Stimulated activated CD8-positive, alpha-beta memory T cell treated with anti-CD3 and anti-CD28 coated beads, Interleukin-15, amount 100 ng/mL, for 4 hours (primary cell): ENCODE results near the gene REM2.

Experiments
- DNase-seq, 2 donors: peaks; one replicate each; pipeline ENCODE4 v3.0.0-alpha.2; 2020; ENCODE audit warnings: low read depth in 2 of 2

Gene REM2

DNA sequence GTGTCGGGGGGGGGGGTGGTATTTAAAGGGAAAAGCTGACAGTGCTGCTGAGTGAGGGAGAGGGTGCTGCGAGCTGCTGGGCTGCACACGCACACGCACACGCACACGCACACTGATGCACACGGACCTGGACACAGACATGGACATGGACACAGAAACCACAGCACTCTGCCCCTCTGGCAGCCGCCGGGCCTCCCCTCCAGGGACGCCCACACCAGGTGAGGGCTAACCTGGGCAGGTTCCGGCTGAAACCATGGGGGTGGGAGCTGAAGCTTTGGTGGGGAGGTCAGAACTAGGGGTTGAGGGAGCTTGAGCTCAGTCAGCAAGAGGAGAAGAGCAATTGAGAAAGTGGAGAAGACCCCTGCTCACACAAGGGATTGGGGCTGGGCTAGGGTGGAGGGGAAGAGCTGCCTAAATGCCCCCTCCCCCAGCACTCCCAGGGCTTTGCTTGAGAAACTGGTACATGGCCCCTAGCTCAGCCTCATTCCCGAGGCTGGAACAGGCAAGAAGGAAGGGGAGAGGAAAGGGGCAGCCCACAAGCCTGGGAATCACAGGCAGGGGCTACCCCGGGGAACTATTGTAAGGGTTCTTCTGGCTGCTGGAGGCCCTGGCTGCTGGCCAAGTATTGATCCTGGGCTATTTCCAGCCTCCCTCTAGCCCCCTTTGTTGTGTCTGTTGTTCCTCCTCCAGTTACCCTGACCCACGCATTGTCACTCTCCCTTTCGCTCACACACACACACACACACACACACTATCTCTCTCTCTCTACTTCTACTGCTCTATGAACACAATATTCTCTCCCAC lies at the start of gene REM2:
Gene REM2, plus strand, starts transcription at position 50 of the 804 bp plus-strand sequence. Its CDS starts 66 bp downstream, at position 116.
- DNase-seq, result no peak

DNA sequence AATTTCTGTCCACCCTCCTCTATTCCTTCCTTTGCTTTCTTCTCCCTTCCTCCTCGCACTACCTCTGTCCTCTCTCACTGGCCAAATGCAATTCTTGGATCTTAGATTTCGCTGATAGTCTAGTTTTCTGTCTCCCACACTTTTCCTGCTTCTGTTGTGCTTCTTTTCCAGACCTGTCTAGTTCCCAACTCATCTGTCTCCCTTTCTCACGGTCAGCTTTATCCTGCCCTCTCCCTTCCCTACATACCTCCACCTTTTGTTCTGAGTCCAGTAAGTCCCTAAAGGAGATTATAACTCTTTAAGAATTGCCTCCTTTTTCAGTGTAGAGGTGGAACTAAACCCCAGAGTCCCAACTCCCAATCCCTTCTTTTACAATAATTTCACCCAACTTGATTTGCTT lies 47.5 kb upstream of the REM2 start:
- DNase-seq, result no peak

DNA sequence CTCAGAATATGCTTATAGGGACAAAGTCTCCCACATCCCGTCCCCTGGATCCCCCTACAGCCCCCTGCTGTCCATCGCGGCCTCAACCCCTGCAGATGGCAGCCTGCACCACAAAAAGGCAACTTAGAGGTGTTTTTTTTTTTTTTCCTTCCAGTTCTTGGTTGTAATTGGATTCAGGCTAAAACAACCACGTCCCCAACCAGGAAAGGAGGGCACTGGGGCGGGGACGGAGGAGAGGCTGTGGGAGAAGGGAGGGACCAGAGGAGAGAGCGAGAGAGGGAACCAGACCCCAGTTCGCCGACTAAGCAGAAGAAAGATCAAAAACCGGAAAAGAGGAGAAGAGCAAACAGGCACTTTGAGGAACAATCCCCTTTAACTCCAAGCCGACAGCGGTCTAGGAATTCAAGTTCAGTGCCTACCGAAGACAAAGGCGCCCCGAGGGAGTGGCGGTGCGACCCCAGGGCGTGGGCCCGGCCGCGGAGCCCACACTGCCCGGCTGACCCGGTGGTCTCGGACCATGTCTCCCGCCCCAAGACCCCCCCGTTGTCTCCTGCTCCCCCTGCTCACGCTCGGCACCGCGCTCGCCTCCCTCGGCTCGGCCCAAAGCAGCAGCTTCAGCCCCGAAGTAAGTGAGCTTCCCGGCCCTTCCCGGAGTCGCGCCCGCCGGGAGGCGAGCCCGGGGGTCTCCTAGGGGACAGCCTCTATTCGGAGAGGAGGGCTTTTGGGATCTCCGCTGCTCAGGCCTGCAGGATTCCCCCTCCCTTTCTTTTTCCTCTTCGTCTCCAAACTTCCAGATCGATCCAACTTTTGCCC lies 46.5 kb upstream of the REM2 start, which contains the start of gene MMP14:
Gene MMP14, plus strand, starts transcription at position 285 of the 813 bp plus-strand sequence. Its CDS starts 233 bp downstream, at position 518.
- no peak for DNase-seq

DNA sequence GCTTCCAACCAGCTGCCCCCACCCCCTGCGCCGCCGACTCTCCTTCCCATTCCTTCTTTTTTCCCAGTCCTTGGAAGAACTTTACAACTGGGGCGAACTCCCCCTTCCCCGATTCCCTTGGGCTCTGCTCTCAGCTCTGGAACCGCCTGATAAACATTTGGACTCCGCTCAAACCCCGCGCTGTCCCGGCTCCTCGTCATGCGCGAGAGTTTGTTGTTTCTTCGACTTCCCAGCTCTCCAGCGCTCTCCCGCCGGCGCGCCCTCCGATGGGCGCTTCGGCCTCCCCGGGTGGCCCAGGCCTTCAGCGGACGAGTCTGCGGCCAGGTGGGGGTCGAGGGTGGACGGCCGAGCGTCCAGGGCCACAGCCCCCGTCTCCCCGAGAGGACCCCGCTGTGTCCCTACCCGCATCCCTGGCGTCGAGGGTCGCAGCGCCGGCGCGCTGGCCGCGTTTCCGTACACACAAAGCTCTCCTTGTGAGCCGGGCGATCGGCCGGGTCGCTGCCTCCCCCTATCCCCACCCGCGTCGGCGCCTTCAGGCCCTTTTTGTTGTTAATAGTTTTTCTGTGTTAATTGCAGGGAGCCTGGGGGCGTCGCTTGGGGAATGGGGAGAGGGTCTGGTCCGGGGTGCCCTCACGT lies 45.8 kb upstream of the REM2 start:
- no peak for DNase-seq

DNA sequence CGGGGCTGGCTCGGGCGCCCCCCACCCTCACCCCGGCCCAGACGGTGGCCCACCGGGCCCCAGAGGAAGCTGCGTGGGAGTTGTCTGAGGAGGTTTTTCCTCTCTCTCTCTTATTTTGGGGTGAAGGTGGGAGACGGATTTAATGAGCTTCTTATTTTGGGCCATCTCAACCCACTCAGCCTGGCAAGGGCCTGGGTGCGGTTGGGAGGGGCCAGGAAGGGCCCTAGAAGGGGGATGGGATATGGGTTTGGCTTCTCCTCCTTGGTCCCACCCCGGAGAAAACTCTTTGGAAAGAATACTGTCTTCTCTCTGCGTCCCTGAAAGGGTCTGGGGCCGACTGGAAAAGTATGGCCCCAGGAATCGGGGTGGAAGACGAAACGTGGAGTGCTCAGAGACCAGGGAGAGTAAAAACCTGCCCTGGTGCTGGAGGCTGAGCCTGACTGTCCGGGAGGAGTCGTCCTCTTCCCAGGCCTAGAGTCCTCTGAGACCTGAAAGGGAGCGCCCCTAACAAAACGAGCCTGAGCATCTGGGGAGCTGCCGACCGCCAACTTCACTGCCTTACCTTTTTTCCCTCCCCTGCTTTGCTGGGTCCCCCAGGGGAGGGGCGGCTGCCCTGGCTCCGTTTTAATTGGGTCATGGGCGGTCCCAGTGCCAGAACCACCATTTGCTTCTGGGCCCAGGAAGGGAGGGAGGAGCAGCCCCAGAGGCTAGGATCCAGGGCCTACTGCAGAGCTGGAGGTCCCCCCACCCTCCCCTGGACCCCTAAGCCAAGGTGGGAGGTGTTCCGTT lies 45.1 kb upstream of the REM2 start:
- DNase-seq, result no peak

GRCh38 chr14:22838631-22839041 lies 44.4 kb upstream of the REM2 start:
- no peak for DNase-seq

DNA sequence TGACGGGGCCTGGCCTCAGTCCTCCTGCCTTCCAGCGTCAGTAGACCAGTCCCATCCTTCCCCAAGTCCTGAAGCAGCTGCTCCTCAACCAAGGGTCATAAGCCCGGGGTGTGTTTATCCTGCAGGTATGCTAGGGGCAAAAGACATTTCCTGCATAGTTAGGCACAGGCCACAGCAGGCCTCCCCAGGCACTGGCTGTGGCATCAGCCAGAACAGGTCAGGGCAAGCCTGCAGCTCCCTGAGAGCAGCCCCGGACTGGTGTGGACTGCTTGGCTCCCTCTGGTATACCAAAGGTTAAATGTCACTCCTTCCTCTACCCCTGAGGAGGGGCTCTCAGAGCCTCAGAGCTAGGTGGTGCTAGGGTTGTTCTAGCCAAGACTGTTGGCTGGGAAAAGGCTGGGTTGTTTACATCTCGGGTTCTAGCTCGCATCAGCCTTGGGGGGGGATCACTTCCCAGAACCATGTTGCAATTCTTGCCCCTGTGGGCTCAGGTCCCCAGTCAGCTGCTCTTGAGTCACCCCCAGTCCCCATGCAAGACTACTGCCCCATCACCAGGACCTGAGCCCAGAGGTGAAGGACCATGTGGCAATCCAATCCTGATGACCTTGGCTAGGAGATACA lies 43.8 kb upstream of the REM2 start:
- DNase-seq, result no peak

DNA sequence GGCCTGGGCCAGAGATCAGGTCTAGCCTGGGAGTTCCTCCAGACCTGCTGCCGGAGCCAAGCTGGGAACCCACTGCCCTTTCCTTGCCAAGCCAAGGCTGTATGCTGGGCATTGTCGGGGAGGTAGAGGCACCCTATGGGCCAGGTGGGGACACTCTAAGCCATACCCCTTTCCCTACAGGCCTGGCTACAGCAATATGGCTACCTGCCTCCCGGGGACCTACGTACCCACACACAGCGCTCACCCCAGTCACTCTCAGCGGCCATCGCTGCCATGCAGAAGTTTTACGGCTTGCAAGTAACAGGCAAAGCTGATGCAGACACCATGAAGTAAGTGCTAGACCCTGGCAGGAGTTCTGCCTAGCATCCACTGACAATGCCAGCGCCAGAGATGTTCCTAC lies 41.7 kb upstream of the REM2 start:
- DNase-seq, result no peak

GRCh38 chr14:22841769-22842168 lies 41.3 kb upstream of the REM2 start:
- no peak for DNase-seq

GRCh38 chr14:22842211-22843122 lies 40.6 kb upstream of the REM2 start:
- no peak for DNase-seq

DNA sequence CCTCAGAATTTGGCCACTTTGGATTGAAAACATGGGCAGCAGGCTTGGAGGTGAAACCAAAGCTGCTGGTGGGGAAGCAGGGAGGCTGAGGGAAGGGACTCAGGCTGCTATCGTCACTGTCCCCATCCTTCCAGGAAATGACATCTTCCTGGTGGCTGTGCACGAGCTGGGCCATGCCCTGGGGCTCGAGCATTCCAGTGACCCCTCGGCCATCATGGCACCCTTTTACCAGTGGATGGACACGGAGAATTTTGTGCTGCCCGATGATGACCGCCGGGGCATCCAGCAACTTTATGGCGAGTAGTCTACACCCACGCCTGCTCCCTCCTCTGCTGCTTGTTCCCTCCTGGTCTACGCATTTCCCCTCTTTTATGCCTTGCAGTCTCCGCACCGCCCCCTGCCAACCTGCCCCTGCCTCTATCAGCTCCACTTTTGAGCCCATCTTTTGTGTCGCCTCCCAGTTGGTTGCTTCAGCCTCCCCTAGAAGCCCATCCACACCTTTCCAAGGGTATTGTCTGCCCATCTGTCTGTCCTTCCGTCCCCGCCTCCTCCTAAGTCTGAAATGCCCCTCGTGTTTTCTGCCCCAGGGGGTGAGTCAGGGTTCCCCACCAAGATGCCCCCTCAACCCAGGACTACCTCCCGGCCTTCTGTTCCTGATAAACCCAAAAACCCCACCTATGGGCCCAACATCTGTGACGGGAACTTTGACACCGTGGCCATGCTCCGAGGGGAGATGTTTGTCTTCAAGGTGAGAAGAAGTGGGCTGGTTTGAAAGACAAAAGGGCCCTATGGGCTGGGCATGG lies 39.7 kb upstream of the REM2 start:
- no peak for DNase-seq

DNA sequence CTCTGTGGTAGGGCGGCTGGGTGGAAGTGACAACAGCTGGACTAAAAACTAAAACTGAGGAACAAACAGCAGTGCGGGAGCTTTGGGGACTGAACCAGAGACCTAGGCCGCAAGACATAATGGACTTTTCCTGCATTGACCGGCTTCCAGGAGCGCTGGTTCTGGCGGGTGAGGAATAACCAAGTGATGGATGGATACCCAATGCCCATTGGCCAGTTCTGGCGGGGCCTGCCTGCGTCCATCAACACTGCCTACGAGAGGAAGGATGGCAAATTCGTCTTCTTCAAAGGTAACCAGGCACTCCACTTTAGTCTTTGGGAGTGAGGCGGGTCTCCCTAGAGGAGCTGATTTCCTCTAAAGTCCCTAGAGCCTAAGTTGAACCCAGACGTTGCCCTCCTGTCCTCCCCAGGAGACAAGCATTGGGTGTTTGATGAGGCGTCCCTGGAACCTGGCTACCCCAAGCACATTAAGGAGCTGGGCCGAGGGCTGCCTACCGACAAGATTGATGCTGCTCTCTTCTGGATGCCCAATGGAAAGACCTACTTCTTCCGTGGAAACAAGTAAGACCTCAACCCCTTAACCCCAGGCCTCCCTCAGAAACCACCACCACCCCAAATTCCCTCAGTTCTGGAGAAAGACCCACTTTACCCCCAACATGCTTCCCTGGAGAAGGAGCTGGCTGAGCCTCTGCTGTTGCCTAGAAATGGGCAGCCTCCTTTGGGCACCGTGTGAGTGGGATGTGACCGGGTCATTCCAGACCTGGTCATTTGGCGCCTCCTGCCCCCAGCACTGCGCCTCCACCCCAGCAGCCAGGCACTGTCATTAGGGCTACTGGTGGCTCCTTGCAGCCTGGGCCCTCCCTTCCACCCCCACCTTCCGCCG lies 38.6 kb upstream of the REM2 start:
- no peak for DNase-seq

- DNase-seq, result no peak
Observed at GRCh38 chr14:22845103-22845394, 38.0 kb upstream of the REM2 start.

- no peak for DNase-seq
Observed at GRCh38 chr14:22845821-22846625, 37.0 kb upstream of the REM2 start.

GRCh38 chr14:22846811-22847307 lies 36.2 kb upstream of the REM2 start:
- no peak for DNase-seq

GRCh38 chr14:22847661-22848341 lies 35.2 kb upstream of the REM2 start:
- DNase-seq, result no peak
